Left lung (tissue), 10 donors: ENCODE results near the gene TTLL10. TPM values are rescaled to one million over a fixed set of nuclear protein-coding genes. Genes with fewer than 3 reads are reported as not detected.
A peak's percentile ranks its signal among the peaks of the same experiment; 100 is the strongest.

Source experiments
- ATAC-seq: fragments of 200-7000 bp; cut with Tn5 transposase; one replicate; pipeline ENCODE4 v1.9.1; 2020; ENCODE audit warnings: moderate library complexity
- DNase-seq, 4 donors: peaks; one replicate each; pipeline ENCODE4 v3.0.0-alpha.2; 2013 to 2020
- H3K27ac ChIP-seq, 2 donors: fragments of 200-600 bp; sonication (generic) in 1 of 2; one replicate each; pipeline versions ENCODE4 v1.5.0 to v1.8.0; 2020 to 2021
- H3K27me3 ChIP-seq, 2 donors: fragments of 200-600 bp; sonication (generic) in 1 of 2; one replicate each; pipeline versions ENCODE4 v1.5.0 to v1.8.0; 2020 to 2021
- H3K36me3 ChIP-seq, 2 donors: fragments of 200-600 bp; sonication (generic) in 1 of 2; one replicate each; pipeline versions ENCODE4 v1.5.0 to v1.8.0; 2020 to 2021
- H3K4me1 ChIP-seq, 2 donors: fragments of 200-600 bp; one replicate each; pipeline ENCODE4 v1.8.0; 2021
- H3K4me3 ChIP-seq, 2 donors: fragments of 200-600 bp; sonication (generic) in 1 of 2; one replicate each; pipeline versions ENCODE4 v1.5.0 to v1.8.0; 2020 to 2021; ENCODE audit warnings: mild to moderate bottlenecking in 1 of 2
- H3K9me3 ChIP-seq, 2 donors: fragments of 200-600 bp; sonication (generic) in 1 of 2; one replicate each; pipeline versions ENCODE4 v1.5.0 to v1.8.0; 2020 to 2021
- CTCF ChIP-seq, 2 donors: fragments of 200-600 bp; sonication (generic) in 1 of 2; IDR thresholded peaks; one replicate each; pipeline versions ENCODE4 v1.5.0 to v1.8.0; 2021; ENCODE audit warnings: antibody characterized with exemption in 2 of 2
- intact Hi-C, 2 donors: fragments of 100-400 bp; cut with DNase I; formaldehyde crosslinking; loops; one replicate each; pipeline versions ENCODE4 v1.11.2 to v1.14.2; 2022
- polyA plus RNA-seq, 6 donors: library from polyadenylated mRNA; unstranded; fragments of 120-200 nt; gene quantifications; one replicate each; pipeline ENCODE4 v1.2.1, GENCODE V29; 2013; ENCODE audit not compliant: insufficient read length in 6 of 6
- total RNA-seq, 2 donors: library from RNA; stranded (reverse); fragmentation: NEBNext Ultra II Directional; extraction: Animal tissue kit (Norgen Biotek cat#: 25700); gene quantifications; one replicate each; pipeline ENCODE4 v1.2.1, GENCODE V29; 2021
- donor health status: DM: no; HTN: yes; CAD: no.
- donor health status: DM: no; HTN: no; CAD: no.

Gene TTLL10
- total and polyA plus RNA-seq, 8 donors: 0.17 to 4.6 (median 1.7) TPM

GRCh38 chr1:1166642-1167397, 6.9 kb upstream of the TTLL10 start:
- TF ChIP-seq CTCF (IDR thresholded peaks at IDR 0.05): no peak
- intact Hi-C loops: no loop called here
- Histone ChIP-seq H3K4me3 (no peak overlapping the region), H3K9me3 (no peaks in the 10 kb centered on the region), H3K27ac (no peak overlapping the region), H3K36me3 (no peaks in the 10 kb centered on the region), H3K4me1 (no peaks in the 10 kb centered on the region), H3K27me3 (peaks cover 6 to 96% of the 10 kb centered on the region in 2 donors)
- peak in 1 of 4 donors; percentile 71 for DNase-seq
- no peak for ATAC-seq

GRCh38 chr1:1167398-1167821, 6.3 kb upstream of the TTLL10 start:
- peaks cover 12 to 97% of the 10 kb centered on the region in 2 donors for H3K27me3 ChIP-seq
- H3K4me3 ChIP-seq: no peak overlapping the region
- ATAC-seq (no peak), DNase-seq (peak in 1 of 4 donors; percentile 80)
- no peak overlapping the region for H3K27ac ChIP-seq
- TF ChIP-seq CTCF (IDR thresholded peaks at IDR 0.05): no peak
- intact Hi-C loops: no loop called here
- H3K9me3 ChIP-seq: no peaks in the 10 kb centered on the region
- H3K4me1 ChIP-seq: no peaks in the 10 kb centered on the region
- H3K36me3 ChIP-seq: no peaks in the 10 kb centered on the region

- no peaks in the 10 kb centered on the region for H3K4me1 ChIP-seq
- TF ChIP-seq CTCF (IDR thresholded peaks at IDR 0.05): no peak
- intact Hi-C loops: no loop called here
- no peaks in the 10 kb centered on the region for H3K36me3 ChIP-seq
- ATAC-seq (no peak), DNase-seq (peak in 1 of 4 donors; percentile 63)
- H3K9me3 ChIP-seq: no peaks in the 10 kb centered on the region
- no peak overlapping the region for H3K27ac ChIP-seq
- no peak overlapping the region for H3K4me3 ChIP-seq
- peaks cover 17 to 97% of the 10 kb centered on the region in 2 donors for H3K27me3 ChIP-seq
Observed at GRCh38 chr1:1167841-1168450, 5.7 kb upstream of the TTLL10 start.

DNA sequence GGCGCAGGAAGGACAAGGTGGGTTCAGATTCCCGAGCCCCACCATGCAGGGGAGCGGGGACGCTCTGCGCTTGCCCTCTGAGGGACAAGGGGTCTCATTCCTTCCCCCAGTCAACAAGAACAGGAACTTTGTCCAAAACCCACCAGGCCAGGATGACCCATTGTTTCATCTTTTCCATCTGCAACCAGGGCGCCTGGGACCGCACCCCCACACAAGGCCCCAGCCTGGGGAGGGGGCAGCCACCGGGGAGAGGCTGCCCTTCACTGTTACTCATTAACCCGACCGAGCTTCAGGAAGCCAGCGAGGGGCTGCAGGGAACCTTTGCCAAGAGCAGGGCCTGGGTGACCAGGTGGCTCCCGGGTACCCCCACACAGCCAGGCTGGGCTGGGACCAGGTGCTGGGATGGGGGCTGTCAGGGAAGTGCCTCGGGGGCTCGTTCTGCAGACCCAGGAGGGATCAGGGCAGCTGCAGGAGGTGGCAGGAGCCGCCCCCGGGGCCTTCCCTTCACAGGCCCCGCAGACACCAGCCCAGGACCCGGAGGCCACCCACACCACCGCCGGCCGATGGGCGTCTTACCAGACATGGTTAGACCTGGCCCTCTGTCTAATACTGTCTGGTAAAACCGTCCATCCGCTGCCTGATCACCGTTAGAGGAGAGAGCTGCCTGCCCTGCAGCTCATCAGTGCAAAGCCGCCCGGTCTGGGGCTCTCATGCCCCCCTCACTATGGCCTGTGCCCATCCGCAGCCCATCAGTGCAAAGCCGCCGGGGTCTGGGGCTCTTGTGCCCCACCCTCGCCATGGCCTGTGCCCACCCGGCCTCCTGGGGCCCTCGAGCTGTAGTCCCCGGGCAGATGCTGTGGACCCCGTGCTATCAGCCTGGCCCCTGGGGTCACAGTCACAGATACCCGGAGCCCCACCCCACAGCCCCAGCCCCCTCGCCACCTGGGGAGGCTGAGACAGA, 4.9 kb upstream of the TTLL10 start:
- peak in 1 of 4 donors; percentile 77 for DNase-seq
- intact Hi-C loops: no loop called here
- TF ChIP-seq CTCF (IDR thresholded peaks at IDR 0.05): no peak

More for the DNA sequence above, 4.9 kb upstream of the TTLL10 start:
- H3K4me1 ChIP-seq: no peaks in the 10 kb centered on the region
- no peak overlapping the region for H3K4me3 ChIP-seq
- H3K27ac ChIP-seq: no peak overlapping the region
- peaks cover 25 to 97% of the 10 kb centered on the region in 2 donors for H3K27me3 ChIP-seq
- ATAC-seq: no peak
- H3K36me3 ChIP-seq: no peaks in the 10 kb centered on the region
- no peaks in the 10 kb centered on the region for H3K9me3 ChIP-seq
